Heart left ventricle (tissue), 13 donors: ENCODE results near the gene IGFL2.

Experiments
- CTCF ChIP-seq, 12 donors: fragments of 200-600 bp; sonication (generic) in 4 of 12; IDR thresholded peaks; one replicate each; pipeline versions ENCODE4 v1.5.0 to v1.8.0; 2018 to 2022; ENCODE audit warnings: antibody characterized with exemption in 12 of 12, mild to moderate bottlenecking in 5 of 12
- POLR2A ChIP-seq, 2 donors: fragments of 450-650 bp; IDR thresholded peaks; one replicate each; pipeline ENCODE4 v1.6.1; 2017; ENCODE audit warnings: antibody characterized with exemption in 2 of 2, mild to moderate bottlenecking in 2 of 2, moderate library complexity in 2 of 2
- donor health status: ischemic (EF 13 %, LVEDD 7.1; RV severe dilation, severe dysfunction).
- donor health status: DM: no; HTN: yes; CAD: no.
- donor health status: DM: no; HTN: no; CAD: no.
- donor health status: ischemic (EF 25% LVEDD 6.9; RV normal size, moderate dysfunction).
- donor health status: ischemic (EF 25% LVEDD 5.7; RV mildly dilated, moderate dysfunction).
- donor health status: ischemic (EF 35%, LVEDD 5.7; RV mildly dilated, moderate dysfunction).
- donor health status: nonischemic (EF 11% LVEDD 7.7; RV severe dilation, severe dysfunction).
- donor health status: DM: yes; HTN: yes; CAD: no.
- donor health status: PGD.
- donor health status: ischemic (EF 29% LVEDD 5.4; RV normal size, mild dysfunction).
- donor health status: nonischemic (EF 23%, LVEDD 6.1; RV moderate dilation, normal function).

GRCh38 chr19:46155237-46155636, 7.2 kb downstream of the IGFL2 start:
- no peak for TF ChIP-seq POLR2A (IDR thresholded peaks at IDR 0.05)
- no peak for TF ChIP-seq CTCF (IDR thresholded peaks at IDR 0.05)
